Sigmoid colon (tissue), 4 donors: Measurements from ENCODE around the gene S100A4.

Experiments
- CTCF ChIP-seq, 4 experiments: fragments of 450-650 bp in 3 of 4; fragments of 200-600 bp in 1 of 4; IDR thresholded peaks; one replicate each; pipeline ENCODE4 v1.5.1; 2016 to 2019; ENCODE audit warnings: antibody characterized with exemption in 4 of 4, mild to moderate bottlenecking in 3 of 4, moderate library complexity in 2 of 4
- POLR2A ChIP-seq, 2 donors: fragments of 450-650 bp; IDR thresholded peaks; one replicate each; pipeline ENCODE4 v1.6.1; 2016; ENCODE audit warnings: antibody characterized with exemption in 2 of 2, mild to moderate bottlenecking in 2 of 2, moderate library complexity in 2 of 2
- POLR2AphosphoS5 ChIP-seq, 4 donors: sonication (generic); formaldehyde crosslinking; IDR thresholded peaks; one replicate each; pipeline ENCODE4 v1.6.1; 2017; ENCODE audit warnings: antibody characterized with exemption in 4 of 4

- TF ChIP-seq CTCF (IDR thresholded peaks at IDR 0.05) (no peak), POLR2AphosphoS5 (IDR thresholded peaks at IDR 0.05) (no peak), POLR2A (IDR thresholded peaks at IDR 0.05) (no peak)
Measured at GRCh38 chr1:153560771-153561465, 15.3 kb upstream of the S100A4 start.
